Keratinocyte (primary cell): Measurements from ENCODE around the gene TPPP2. TPM values are rescaled to one million over a fixed set of nuclear protein-coding genes. Genes with fewer than 3 reads are reported as not detected.

Source experiments
- DNase-seq: peaks from one replicate; pipeline ENCODE4 v3.0.0-alpha.2; 2011; ENCODE audit warnings: low read depth, missing footprints, low spot score
- FAIRE-seq: peaks from 2 replicates; lab custom pipeline; 2011; peaks lifted over from hg19 to GRCh38; lab: Jason Lieb, UNC
- H2AFZ ChIP-seq: 2 replicates; pipeline ENCODE4 v1.6.0; 2012; ENCODE audit warnings: low read length, control low read depth, inconsistent platforms; ENCODE audit not compliant: control insufficient read depth
- H3K27ac ChIP-seq: 2 replicates; pipeline ENCODE4 v1.5.1; 2011; ENCODE audit warnings: low read length; ENCODE audit not compliant: control insufficient read depth, insufficient read depth
- H3K27me3 ChIP-seq: 3 replicates; pipeline ENCODE4 v1.6.0; 2011; ENCODE audit warnings: low read length; ENCODE audit not compliant: control insufficient read depth, insufficient read depth; ENCODE audit errors: extremely low read depth
- H3K36me3 ChIP-seq, 2 experiments: 2 replicates in 1 of 2; 3 replicates in 1 of 2; pipeline ENCODE4 v1.5.1; 2011; ENCODE audit warnings: low read length in 2 of 2, mild to moderate bottlenecking in 1 of 2; ENCODE audit not compliant: control insufficient read depth in 2 of 2, insufficient read depth in 2 of 2; ENCODE audit errors: extremely low read depth in 1 of 2
- H3K4me1 ChIP-seq: 3 replicates; pipeline ENCODE4 v1.5.1; 2011; ENCODE audit warnings: low read length; ENCODE audit not compliant: control insufficient read depth, insufficient read depth; ENCODE audit errors: extremely low read depth
- H3K4me2 ChIP-seq: 3 replicates; pipeline ENCODE4 v1.6.0; 2011; ENCODE audit warnings: low read depth, low read length; ENCODE audit not compliant: control insufficient read depth, insufficient read depth; ENCODE audit errors: extremely low read depth
- H3K4me3 ChIP-seq, 3 experiments: fragments of 200-600 bp in 1 of 3; sonication (generic) in 1 of 3; 2 replicates in 2 of 3; 3 replicates in 1 of 3; pipeline ENCODE4 v1.5.1; 2011 to 2016; ENCODE audit warnings: low read length in 3 of 3, mild to moderate bottlenecking in 3 of 3, control low read depth in 2 of 3, inconsistent platforms in 1 of 3, low read depth in 1 of 3, mixed read lengths in 1 of 3, mixed run types in 1 of 3, moderate library complexity in 1 of 3; ENCODE audit not compliant: control insufficient read depth in 2 of 3, insufficient read depth in 2 of 3; ENCODE audit errors: extremely low read depth in 1 of 3
- H3K79me2 ChIP-seq: 2 replicates; pipeline ENCODE4 v1.6.0; 2012; ENCODE audit warnings: low read length; ENCODE audit not compliant: control insufficient read depth, insufficient read depth
- H3K9ac ChIP-seq: 3 replicates; pipeline ENCODE4 v1.6.0; 2011; ENCODE audit warnings: low read length; ENCODE audit not compliant: control insufficient read depth, insufficient read depth; ENCODE audit errors: extremely low read depth
- H3K9me1 ChIP-seq: 3 replicates; pipeline ENCODE4 v1.6.0; 2011; ENCODE audit warnings: low read length; ENCODE audit not compliant: control insufficient read depth, insufficient read depth; ENCODE audit errors: extremely low read depth
- H3K9me3 ChIP-seq: 2 replicates; pipeline ENCODE4 v1.5.1; 2012; ENCODE audit warnings: low read depth, low read length; ENCODE audit not compliant: control insufficient read depth
- H4K20me1 ChIP-seq: 3 replicates; pipeline ENCODE4 v1.6.0; 2011; ENCODE audit warnings: low read length; ENCODE audit not compliant: control insufficient read depth, insufficient read depth; ENCODE audit errors: extremely low read depth
- CTCF ChIP-seq, 3 experiments: IDR thresholded peaks in 1 of 3; conservative IDR thresholded peaks in 1 of 3; optimal IDR thresholded peaks in 1 of 3; 2 replicates in 2 of 3; 3 replicates in 1 of 3; pipeline versions ENCODE3 to v1.5.1; 2011; ENCODE audit warnings: low read length in 3 of 3, mild to moderate bottlenecking in 3 of 3, moderate library complexity in 2 of 3, control low read depth in 1 of 3, inconsistent platforms in 1 of 3; ENCODE audit not compliant: insufficient read depth in 2 of 3; ENCODE audit errors: extremely low read depth in 1 of 3
- EZH2 ChIP-seq: IDR thresholded peaks from one replicate; pipeline ENCODE4 v1.6.1; 2012; ENCODE audit warnings: inconsistent platforms, mild to moderate bottlenecking, low read length, moderate library complexity
- dilution Hi-C: fragments of 300-500 bp; cut with MboI; formaldehyde crosslinking; loops from one replicate; pipeline ENCODE4 v1.7.0; 2020; ENCODE audit warnings: low sequenced_read_pairs; ENCODE audit not compliant: extremely low pct_ligation_motif_present
- polyA plus RNA-seq, 5 experiments: library from polyadenylated mRNA; depleted of rRNA in 3 of 5; stranded (reverse) in 3 of 5; stranded (forward) in 1 of 5; unstranded in 1 of 5; fragments of >200 nt; gene quantifications; 1 replicate in 1 of 5; 2 replicates in 3 of 5; 3 replicates in 1 of 5; pipeline versions ENCODE4 v1.2.1 to v1.2.3, GENCODE V29; 2011 to 2012; ENCODE audit warnings: missing spikeins in 2 of 5, low read depth in 1 of 5, low replicate concordance in 1 of 5

TPPP2 gene
- polyA plus RNA-seq, 1 donor (not counting 4 experiments of a cell fraction or from before 2014, with no cell fraction given) = not detected

GRCh38 chr14:21072781-21073339 is 42.8 kb downstream of the TPPP2 start:
- Histone ChIP-seq H3K4me3 (no peak overlapping the region), H3K9me3 (no peaks in the 10 kb centered on the region), H3K27me3 (peaks cover 17% of the 10 kb centered on the region), H3K9me1 (no peaks in the 10 kb centered on the region), H2AFZ (no peak overlapping the region), H4K20me1 (no peaks in the 10 kb centered on the region), H3K79me2 (no peaks in the 10 kb centered on the region), H3K9ac (no peak overlapping the region), H3K4me1 (peaks cover 18% of the 10 kb centered on the region), H3K27ac (no peak overlapping the region), H3K4me2 (no peak overlapping the region), H3K36me3 (peaks cover 2 to 8% of the 10 kb centered on the region in 2 experiments)
- dilution Hi-C loops = no loop called here
- DNase-seq (no peak), FAIRE-seq (no peak)
- TF ChIP-seq CTCF (optimal IDR thresholded peaks at IDR 0.05 in 1 of 3, IDR thresholded peaks at IDR 0.05 in 1 of 3, conservative IDR thresholded peaks at IDR 0.05 in 1 of 3; ENCODE audit: extremely low read depth in 1 of 3, insufficient read depth in 2 of 3, low read length in 3 of 3) = no peak
- no peak for TF ChIP-seq EZH2

- Histone ChIP-seq H3K36me3 (peaks cover 4 to 8% of the 10 kb centered on the region in 2 experiments), H3K4me2 (no peak overlapping the region), H4K20me1 (no peaks in the 10 kb centered on the region), H3K4me3 (no peak overlapping the region), H3K9me3 (no peaks in the 10 kb centered on the region), H3K9me1 (no peaks in the 10 kb centered on the region), H3K79me2 (no peaks in the 10 kb centered on the region), H3K27me3 (peaks cover 10% of the 10 kb centered on the region), H3K27ac (no peak overlapping the region), H3K9ac (no peak overlapping the region), H3K4me1 (peaks cover 18% of the 10 kb centered on the region), H2AFZ (no peak overlapping the region)
- TF ChIP-seq EZH2 (no peak), CTCF (optimal IDR thresholded peaks at IDR 0.05 in 1 of 3, IDR thresholded peaks at IDR 0.05 in 1 of 3, conservative IDR thresholded peaks at IDR 0.05 in 1 of 3; ENCODE audit: extremely low read depth in 1 of 3, insufficient read depth in 2 of 3, low read length in 3 of 3) (no peak)
- DNase-seq (no peak), FAIRE-seq (no peak)
- dilution Hi-C loops = no loop called here
Measured at GRCh38 chr14:21073921-21074320, 43.9 kb downstream of the TPPP2 start.
